NCI-H446 treated with DMSO at 0.1 percent for 48 hours (cell line): ENCODE results near the gene STX12.
"Not testable (repeated sequence)": the region's sequence is repeated elsewhere in the genome, so short reads cannot be mapped to it uniquely, and the experiment has no call there.

ENCODE experiments used
- DNase-seq: peaks from one replicate; lab custom pipeline; 2025; lab: John Stamatoyannopoulos, UW

STX12 gene

DNA sequence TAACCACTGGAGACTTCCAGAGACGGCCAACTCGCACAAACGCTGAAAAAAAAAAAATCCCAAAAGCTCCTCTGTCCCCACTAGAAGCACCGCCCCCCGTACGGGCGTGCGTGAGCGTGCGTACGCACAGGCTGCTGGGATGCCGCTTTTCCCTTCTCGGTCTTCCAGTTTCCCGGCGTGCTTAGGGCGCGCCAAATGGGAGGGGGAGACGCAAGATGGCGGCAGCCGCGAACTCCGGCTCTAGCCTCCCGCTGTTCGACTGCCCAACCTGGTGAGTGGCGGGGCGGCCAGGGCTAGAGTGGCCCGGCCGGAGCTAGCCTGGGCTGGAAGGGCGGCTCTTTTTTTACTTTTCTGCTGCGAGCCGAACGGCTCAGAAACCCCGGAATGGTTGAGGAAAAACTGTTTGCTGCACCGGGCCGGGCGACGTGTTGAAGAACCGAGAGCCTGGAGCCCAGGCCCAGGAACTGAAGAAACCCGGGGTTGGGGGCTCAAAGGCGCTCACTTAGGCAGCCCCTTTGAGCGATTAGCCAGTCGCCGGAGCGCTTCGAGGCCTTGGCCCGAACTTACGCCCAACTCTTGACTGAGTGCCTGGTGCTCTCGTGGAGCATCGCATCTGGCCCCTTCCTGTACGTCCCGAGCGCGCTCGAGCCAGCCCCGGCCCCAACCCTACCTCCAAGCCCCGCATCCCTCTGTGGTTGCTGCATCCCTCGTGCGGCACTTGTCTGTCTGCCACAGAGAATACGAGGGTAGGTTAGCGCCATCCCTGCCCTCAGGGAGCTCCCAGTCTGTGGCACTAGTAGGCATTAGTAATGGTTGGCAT is 57.8 kb downstream of the STX12 start, which contains the start of gene PPP1R8:
Gene PPP1R8 (plus strand): TSS at position 162 of the 820 bp plus-strand sequence. CDS start 54 bp downstream, at position 216.
- DNase-seq: peak; percentile 92

DNA sequence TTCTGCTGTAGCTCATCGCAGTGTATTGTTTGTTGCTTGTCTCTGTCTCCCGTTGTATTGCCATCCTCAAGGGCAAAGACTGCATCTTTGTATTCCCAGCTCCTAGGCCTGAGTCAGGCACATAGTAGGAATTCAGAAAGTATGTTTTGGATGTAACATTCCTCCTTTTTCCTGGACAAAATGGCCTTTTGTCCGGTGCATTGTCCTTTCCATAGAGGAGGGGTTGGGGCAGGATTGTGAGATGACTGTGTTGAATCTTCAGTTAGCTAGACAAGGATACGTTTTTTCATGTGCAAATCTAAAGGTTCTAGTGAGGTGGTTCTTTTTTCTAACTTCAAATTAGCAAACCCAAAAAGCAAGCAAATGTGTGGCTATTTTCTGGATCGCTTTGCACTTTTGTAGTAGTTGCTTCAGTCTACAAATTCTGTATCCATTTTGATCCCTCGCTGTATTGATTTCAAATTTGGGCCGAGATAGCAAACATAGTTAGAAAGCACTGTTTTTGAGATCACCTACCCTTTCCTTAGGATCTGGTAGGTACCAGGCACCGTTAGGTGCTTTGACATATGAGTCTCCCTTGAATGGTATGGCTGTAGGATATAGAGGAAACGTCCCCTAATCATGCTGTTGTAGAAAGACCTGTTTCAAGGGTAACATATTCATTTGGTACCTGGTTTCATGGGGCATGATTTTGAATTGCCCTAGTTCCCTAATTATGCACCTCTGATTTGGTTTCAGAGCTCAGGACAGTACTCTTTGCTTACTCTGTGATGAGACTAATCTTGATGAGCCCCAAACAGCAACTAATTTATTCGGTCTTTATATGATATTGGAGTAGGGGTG is 58.8 kb downstream of the STX12 start:
- DNase-seq: no peak

DNA sequence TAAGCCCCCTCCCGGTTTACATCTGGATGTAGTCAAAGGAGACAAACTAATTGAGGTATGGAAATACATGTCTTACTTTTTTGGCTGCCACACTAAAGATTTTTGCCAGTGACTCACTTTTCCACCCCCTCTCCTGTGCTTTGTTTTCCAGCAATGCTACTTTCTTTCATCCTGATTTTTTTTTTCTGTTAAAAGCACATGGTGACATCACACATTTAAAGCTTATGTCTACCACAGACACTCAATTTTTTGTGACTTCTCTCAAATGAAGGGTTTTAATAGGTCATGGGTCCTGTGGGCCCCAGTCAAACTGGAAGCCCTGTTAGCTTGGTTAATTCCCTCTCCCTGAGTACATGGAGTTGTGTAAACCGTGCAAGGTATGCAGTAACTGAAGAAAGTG is 59.7 kb downstream of the STX12 start:
- DNase-seq: no peak

GRCh38 chr1:27833470-27833869 is 60.5 kb downstream of the STX12 start:
- no peak for DNase-seq

DNA sequence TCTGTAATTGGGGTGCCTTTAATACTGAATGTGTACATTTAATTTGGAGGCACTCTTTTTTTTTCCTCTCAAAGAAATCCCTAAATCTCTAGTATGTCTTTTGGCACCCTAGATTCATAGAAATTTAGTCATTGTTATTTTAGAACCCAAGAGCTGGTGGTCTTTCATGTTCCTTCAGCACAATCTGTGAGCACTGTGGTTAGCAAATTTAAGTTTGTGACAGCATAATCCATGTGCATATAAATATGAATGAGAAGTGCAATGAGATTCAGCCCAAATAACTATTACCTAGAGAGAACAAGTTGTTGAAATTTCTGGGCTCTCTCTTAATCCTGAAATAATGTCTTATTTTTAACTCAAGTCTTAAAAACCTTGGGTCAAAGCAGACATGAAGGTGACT is 62.0 kb downstream of the STX12 start:
- DNase-seq: no peak

DNA sequence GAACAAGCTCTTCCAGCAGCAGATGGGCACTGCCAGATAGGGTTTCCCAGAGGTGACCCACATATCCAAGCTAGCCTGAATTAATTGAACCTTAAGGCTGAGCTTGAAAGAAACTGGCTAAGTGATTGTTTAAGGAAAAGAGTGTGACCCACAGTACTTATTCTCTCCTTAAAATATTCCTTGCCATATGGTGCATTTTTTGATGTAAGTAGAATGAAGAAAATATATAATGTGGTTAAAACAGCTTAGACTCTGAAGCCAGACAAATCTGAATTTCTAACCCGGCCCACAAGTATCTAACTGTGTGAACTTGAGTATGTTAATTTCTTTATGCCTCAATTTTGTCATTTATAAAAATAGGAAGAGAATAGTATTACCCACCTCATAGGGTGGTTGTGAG is 62.5 kb downstream of the STX12 start:
- DNase-seq: no peak

DNA sequence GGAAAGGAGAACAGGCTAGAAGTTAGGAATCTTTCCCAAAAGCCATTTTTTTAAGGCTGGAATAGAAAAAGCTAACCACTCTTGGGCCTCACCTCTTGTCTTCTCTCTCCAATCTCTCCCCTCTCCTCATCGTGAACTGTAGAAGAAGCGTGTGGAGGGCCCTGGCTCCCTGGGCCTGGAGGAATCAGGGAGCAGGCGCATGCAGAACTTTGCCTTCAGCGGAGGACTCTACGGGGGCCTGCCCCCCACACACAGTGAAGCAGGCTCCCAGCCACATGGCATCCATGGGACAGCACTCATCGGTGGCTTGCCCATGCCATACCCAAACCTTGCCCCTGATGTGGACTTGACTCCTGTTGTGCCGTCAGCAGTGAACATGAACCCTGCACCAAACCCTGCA is 76.9 kb downstream of the STX12 start:
- DNase-seq: no peak

DNA sequence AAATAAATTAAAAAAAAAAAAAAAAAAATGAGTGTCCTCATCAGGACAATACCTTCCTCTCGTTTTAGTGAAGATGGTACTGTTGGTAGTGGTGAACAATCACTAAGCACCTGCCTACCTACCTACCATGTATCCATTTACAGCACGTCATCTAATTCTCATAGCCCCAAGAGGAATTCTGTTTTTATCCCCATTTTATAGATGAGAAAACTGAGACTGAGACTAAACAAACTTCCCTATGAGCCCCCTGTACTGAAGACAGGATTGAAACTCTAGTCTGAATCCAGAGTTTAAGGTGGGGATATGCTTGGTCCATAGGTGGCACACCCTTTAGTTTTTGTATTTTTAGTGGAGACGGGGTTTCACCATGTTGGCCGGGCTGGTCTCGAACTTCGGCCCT is 82.1 kb downstream of the STX12 start:
- DNase-seq: no peak

GRCh38 chr1:27856561-27857343 is 83.7 kb downstream of the STX12 start:
- DNase-seq: no peak

GRCh38 chr1:27857552-27857951 is 84.5 kb downstream of the STX12 start:
- DNase-seq: not testable (repeated sequence)

DNA sequence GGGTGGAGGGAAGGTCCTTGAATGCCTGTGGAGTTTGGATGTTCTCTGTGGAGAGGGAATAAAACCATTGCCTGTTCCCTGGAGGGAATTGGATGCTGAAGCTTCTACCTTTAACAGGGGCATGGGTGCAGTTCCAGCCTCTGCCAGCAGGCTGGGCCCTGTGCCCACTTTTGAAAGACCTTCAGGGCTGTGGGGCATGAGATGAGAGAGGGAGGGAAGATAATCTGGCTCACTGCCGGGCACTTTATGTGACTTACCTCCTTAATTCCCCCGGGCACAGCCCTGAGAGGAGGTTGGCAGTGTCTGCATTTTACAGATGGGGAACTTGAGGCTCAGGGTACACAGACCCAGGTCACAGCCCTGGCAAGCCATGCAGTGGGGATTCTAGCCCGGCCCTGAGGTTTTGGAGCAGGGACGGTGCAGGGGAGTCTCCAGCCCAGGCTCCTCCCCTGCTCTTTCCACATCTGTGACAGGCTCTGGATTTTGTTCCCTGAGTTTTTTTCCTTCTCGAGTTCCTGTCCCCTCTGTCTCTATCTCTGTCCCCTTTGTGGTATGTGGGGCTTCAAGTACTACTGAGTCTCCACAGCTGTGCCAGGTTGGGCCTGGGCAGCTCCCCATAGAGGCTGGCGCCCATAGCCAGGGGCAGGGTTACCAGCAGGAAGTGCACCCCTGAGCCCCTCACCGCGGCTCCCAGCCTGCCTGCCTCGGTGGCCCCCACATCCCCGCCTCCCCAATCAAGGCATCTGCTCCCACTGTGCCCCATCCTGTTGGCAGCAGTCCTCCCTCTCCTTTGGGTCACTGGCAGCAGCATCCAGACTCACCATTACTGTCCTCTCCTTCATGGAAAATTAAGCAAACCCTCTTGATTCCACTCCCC is 85.3 kb downstream of the STX12 start:
- peak; percentile 68 for DNase-seq

DNA sequence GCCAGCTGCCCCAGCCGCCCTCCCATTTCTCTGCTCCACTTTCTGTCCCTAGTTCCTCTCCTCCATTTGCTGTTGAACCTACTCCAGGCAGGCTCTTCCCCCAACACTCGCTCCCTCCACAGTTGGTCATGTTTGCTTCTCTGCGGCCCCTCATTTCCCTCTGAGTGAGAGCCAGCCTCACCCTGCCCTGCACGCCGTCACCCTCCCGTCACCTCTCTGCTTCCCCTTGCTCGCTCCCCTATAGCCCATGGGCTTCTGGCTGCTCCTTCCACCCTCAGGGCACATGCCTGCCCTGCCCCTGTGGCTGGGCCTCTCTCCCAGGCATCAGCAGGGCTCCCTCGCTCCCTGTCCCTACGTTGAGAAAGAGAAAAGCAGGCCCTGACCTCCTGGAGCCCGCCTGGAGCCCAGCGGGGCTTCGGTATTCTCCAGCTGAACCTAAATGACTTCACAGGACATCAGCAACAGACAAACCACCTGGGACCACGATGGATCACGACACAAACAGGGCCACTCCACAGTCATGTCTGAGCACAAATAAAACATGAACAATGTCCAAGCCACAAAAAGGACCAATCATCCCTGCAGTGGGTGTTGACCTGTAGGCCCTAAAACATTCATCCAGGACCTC is 86.0 kb downstream of the STX12 start:
- DNase-seq: no peak

- no peak for DNase-seq
These were observed 88.4 kb downstream of the STX12 start for GRCh38 chr1:27861436-27861835.

DNA sequence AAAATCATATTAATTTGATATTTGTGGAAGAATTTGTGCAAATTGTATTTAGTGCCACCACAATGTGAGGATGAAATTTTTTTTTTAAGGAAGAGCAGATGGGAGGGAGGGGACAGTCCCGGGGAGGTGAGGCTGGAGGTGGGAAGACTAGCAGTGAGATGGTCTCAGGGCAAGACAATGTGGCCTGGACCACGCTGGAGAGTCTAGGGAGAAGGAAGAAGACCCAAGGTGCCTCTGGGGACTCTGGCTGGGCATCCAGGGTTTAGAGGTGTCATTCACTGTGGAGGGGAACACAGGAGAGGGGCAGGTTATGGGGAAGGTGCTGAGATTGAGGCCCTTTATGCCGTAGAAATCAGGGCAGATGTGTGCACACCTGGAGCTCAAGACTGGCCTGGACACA is 89.0 kb downstream of the STX12 start:
- DNase-seq: no peak

DNA sequence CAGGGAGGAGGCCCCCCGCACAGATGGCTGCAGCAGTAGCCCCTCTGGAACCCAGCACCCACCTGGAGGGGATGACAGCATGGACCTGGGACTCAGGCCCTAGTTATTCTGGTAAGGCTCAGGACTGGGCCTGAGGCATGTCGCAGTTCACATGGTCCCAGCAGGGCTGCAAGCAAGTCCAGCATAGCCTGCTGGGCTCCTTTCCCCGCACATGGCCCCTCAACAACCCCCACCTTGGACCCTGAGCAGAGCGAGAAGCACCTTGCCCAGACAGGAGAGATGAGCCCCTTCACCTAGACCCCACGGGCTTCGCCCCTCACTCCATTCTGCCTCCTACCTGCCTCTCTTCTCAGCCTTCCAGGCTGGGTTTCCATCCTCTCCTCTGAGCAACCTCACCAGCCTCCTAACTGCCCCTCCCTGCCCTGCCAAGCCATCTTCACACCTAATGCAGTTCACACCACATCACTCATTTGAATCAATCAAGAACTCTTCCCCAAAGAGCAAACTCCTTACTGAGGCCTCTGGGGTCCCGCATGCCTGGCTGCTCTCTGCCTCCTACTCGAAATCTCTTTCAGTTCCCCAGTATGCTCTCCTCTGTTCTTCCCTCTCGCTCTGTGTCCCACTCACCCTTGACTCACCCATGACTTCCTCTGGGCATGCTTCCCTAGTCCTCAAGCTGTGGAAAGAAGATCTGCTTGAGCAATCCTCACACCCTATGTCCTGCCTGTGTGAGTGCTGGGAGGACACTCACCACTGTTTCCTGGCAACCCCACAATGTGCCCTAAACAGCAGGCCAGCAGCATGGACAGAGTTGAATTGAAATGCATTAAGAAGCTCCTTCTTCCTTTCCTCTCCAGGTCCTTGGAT is 89.9 kb downstream of the STX12 start:
- no peak for DNase-seq

DNA sequence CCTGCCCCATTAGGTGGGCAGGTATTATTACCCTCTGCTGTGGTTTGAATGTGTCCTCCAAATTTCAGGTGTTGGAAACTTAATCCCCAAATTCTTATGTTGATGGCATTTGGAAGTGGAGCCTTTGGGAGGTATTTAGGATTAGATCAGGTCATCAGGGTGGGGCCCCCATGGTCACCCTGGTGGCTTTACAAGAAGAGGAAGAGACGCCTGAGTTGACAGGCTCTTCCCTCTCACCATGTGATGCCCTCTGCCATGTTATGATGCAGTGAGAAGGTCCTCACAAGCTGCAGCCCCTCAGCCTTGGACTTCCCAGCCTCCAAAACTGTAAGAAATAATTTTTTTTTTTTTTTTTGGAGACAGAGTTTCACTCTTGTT is 90.5 kb downstream of the STX12 start:
- no peak for DNase-seq

DNA sequence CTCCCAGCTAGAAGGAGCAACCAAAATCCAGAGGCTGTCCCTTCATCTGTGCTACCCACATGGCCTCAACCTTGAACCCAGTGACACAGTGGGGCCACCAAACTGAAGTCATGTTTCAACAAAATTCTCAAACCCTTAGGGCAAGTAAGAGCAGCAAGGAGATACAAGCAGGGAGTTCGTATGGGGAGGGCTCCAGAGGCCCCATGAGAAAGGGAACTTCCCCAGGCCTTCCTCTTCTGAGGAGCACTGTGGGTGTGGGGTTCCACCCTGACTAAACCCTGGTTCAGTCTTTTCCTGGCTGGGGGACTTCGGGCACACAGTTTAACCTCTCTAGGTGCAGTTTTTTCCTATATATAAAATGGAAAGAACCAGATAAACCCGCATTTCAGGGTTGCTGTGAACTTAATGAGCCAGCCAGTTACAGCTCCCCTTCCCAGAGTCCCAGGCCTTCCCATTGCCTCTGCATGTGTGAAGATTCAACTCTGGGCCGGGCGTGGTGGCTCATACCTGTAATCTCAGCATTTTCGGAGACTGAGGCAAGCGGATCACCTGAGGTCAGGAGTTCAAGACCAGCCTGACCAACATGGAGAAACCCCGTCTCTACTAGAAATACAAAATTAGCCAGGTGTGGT is 91.4 kb downstream of the STX12 start:
- no peak for DNase-seq

- DNase-seq: no peak
These were observed 92.8 kb downstream of the STX12 start for GRCh38 chr1:27865821-27866220.

DNA sequence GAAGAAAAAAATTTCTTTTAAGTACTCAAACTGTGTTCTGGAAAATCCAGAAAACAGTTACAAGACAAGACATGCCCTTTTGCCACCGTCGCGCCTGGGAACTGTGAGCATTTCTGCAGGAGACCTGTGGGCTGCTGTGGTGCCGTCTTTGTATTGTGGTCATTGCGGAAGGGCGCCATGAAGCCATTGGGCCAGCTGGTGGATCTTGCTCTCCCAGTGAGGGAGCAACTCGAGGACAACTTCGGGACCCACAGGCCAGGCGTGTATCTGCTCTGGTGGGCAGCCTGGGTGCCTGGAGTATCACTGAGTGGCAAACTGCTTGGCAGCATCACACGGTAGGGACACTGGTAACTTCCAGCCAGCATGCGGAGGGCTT is 95.5 kb downstream of the STX12 start:
- no peak for DNase-seq
